Panc1 (cell line): ENCODE measurements around the gene WDR59.
"Not testable (repeated sequence)": the region's sequence is repeated elsewhere in the genome, so short reads cannot be mapped to it uniquely, and the experiment has no call there.

Experiments used
- POLR2AphosphoS5 ChIP-seq: IDR thresholded peaks from 2 replicates; pipeline ENCODE4 v1.6.1; 2012; ENCODE audit warnings: mild to moderate bottlenecking, low read depth, low read length, moderate library complexity
- TF ChIP-seq, protein P1 (sequence below): fragments of 450-650 bp; IDR thresholded peaks from 2 replicates; pipeline ENCODE4 v1.5.1; 2017; ENCODE audit warnings: mild to moderate bottlenecking

DNA sequence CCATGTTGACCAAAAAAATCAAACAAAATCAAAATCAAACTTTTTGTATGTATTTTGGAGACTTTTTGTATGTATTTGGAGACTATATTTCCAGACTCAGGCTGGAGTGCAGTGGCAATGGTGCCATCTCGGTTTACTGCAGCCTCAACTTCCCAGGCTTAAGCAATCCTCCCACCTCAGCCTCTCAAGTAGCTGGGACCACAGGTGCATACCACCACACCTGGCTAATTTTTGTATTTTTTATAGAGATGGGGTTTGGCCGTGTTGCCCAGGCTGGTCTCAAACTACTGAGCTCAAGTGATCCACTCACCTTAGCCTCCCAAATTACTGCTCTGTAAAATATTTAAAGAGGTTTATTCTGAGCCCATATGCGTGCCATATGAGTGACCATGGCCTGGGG lies 4.9 kb upstream of the WDR59 start:
- TF ChIP-seq, protein P1, sequence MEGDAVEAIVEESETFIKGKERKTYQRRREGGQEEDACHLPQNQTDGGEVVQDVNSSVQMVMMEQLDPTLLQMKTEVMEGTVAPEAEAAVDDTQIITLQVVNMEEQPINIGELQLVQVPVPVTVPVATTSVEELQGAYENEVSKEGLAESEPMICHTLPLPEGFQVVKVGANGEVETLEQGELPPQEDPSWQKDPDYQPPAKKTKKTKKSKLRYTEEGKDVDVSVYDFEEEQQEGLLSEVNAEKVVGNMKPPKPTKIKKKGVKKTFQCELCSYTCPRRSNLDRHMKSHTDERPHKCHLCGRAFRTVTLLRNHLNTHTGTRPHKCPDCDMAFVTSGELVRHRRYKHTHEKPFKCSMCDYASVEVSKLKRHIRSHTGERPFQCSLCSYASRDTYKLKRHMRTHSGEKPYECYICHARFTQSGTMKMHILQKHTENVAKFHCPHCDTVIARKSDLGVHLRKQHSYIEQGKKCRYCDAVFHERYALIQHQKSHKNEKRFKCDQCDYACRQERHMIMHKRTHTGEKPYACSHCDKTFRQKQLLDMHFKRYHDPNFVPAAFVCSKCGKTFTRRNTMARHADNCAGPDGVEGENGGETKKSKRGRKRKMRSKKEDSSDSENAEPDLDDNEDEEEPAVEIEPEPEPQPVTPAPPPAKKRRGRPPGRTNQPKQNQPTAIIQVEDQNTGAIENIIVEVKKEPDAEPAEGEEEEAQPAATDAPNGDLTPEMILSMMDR, result not testable (repeated sequence)
- TF ChIP-seq POLR2AphosphoS5, result not testable (repeated sequence)
